Tibial nerve (tissue), 4 donors: ENCODE data around the gene TLX1. TPM values are rescaled to one million over a fixed set of nuclear protein-coding genes. Genes with fewer than 3 reads are reported as not detected.

Experiments
- DNase-seq, 2 donors: peaks; one replicate each; pipeline ENCODE4 v3.0.0-alpha.2; 2019; ENCODE audit warnings: low spot score in 2 of 2
- H3K27ac ChIP-seq, 4 donors: fragments of 200-600 bp; sonication (generic) in 3 of 4; one replicate each; pipeline ENCODE4 v1.5.1; 2017 to 2019; ENCODE audit warnings: mild to moderate bottlenecking in 1 of 4
- H3K27me3 ChIP-seq, 2 donors: fragments of 200-600 bp; sonication (generic) in 1 of 2; one replicate each; pipeline versions ENCODE4 v1.5.1 to v1.6.0; 2017 to 2019
- H3K36me3 ChIP-seq, 3 donors: fragments of 200-600 bp; sonication (generic); one replicate each; pipeline ENCODE4 v1.5.1; 2018 to 2019
- H3K4me1 ChIP-seq, 4 donors: fragments of 200-600 bp; sonication (generic) in 3 of 4; one replicate each; pipeline ENCODE4 v1.5.1; 2017 to 2019
- H3K4me3 ChIP-seq, 4 donors: fragments of 200-600 bp; sonication (generic) in 3 of 4; one replicate each; pipeline ENCODE4 v1.5.1; 2017 to 2019; ENCODE audit warnings: mild to moderate bottlenecking in 1 of 4, moderate library complexity in 1 of 4
- H3K9me3 ChIP-seq, 4 donors: fragments of 200-600 bp; sonication (generic) in 3 of 4; one replicate each; pipeline ENCODE4 v1.5.1; 2017 to 2019
- EP300 ChIP-seq, 2 donors: sonication (generic); formaldehyde crosslinking; IDR thresholded peaks; one replicate each; pipeline ENCODE4 v1.6.1; 2017; ENCODE audit warnings: antibody characterized with exemption in 2 of 2, mild to moderate bottlenecking in 1 of 2
- POLR2A ChIP-seq, 2 donors: fragments of 450-650 bp; IDR thresholded peaks; one replicate each; pipeline ENCODE4 v1.6.1; 2017; ENCODE audit warnings: antibody characterized with exemption in 2 of 2, mild to moderate bottlenecking in 2 of 2, moderate library complexity in 2 of 2
- WGBS, 2 donors: methylation state at CpG; one replicate each; pipeline ENCODE4 v1.1.5; 2018; 5-methylcytosine and 5-hydroxymethylcytosine counted together
- total RNA-seq, 4 donors: library from RNA; depleted of rRNA; stranded (reverse); fragments of >200 nt; gene quantifications; one replicate each; pipeline ENCODE4 v1.1.0, GENCODE V29; 2016
- TF ChIP-seq, protein P1 (sequence below), 5 experiments: fragments of 200-600 bp in 3 of 5; fragments of 450-650 bp in 2 of 5; sonication (generic) in 3 of 5; IDR thresholded peaks; one replicate each; pipeline ENCODE4 v1.5.1; 2016 to 2019; ENCODE audit warnings: antibody characterized with exemption in 5 of 5, mild to moderate bottlenecking in 3 of 5, moderate library complexity in 2 of 5

The TLX1 gene
- total RNA-seq, 4 donors from 2014 or later, result not detected

DNA sequence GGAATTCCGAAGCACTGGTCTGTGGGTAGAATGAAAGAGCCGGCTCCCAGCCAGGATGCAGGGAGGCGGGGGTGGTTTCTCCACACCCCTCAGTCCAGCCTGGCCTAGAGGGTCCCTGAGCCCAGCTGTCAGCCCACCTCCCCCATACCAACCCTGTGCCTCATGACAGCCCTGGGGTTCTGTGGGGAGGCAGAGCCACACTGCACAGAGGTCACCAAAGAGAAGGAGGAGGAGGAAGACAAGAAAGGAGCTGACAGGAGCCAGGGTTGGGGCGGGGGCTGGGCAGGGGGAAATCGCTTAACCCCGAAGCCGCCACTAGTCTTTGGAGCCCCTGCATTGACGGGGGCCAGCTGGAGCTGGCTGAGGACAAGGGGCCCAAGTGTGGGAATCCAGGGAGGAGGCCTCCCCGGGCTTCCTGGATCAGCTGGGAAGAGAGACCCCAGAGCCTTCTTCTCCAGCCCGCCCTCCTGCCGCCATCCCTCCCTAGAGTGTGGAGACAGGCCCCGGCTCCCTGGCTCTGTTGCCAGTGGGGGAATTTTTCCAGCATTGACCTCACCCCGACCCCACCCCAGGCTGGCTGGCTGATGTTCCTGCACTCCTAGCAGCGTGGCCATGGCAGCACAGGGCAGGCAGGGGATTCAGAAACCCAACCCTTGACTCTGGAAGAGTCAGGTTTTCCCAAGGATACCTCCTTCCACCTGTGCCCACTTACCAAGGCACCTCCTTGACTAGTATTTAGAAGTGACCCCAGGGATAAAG lies 36.8 kb upstream of the TLX1 start:
- WGBS, 2 donors, result 38 to 41% methylated on average over 12 to 14 of the region's 14 CpGs
- Histone ChIP-seq H3K36me3 (no peaks in the 10 kb centered on the region), H3K4me1 (no peaks in the 10 kb centered on the region), H3K9me3 (peaks cover 0 to 2% (median 0%) of the 10 kb centered on the region in 4 donors), H3K27ac (no peak overlapping the region), H3K27me3 (peaks cover 0 to 83% of the 10 kb centered on the region in 2 donors), H3K4me3 (no peak overlapping the region)
- TF ChIP-seq EP300 (IDR thresholded peaks at IDR 0.05) (no peak), POLR2A (IDR thresholded peaks at IDR 0.05) (no peak)
- TF ChIP-seq, protein P1, sequence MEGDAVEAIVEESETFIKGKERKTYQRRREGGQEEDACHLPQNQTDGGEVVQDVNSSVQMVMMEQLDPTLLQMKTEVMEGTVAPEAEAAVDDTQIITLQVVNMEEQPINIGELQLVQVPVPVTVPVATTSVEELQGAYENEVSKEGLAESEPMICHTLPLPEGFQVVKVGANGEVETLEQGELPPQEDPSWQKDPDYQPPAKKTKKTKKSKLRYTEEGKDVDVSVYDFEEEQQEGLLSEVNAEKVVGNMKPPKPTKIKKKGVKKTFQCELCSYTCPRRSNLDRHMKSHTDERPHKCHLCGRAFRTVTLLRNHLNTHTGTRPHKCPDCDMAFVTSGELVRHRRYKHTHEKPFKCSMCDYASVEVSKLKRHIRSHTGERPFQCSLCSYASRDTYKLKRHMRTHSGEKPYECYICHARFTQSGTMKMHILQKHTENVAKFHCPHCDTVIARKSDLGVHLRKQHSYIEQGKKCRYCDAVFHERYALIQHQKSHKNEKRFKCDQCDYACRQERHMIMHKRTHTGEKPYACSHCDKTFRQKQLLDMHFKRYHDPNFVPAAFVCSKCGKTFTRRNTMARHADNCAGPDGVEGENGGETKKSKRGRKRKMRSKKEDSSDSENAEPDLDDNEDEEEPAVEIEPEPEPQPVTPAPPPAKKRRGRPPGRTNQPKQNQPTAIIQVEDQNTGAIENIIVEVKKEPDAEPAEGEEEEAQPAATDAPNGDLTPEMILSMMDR (IDR thresholded peaks at IDR 0.05), result no peak
- DNase-seq, result no peak

GRCh38 chr10:101095004-101095403 lies 36.1 kb upstream of the TLX1 start:
- no peak overlapping the region for H3K27ac ChIP-seq
- DNase-seq, result no peak
- TF ChIP-seq POLR2A (IDR thresholded peaks at IDR 0.05) (no peak), EP300 (IDR thresholded peaks at IDR 0.05) (no peak)
- TF ChIP-seq, protein P1 (IDR thresholded peaks at IDR 0.05), result no peak
- WGBS, 2 donors, result 71 to 80% methylated on average over 6 of the region's 6 CpGs
- H3K4me1 ChIP-seq, result no peaks in the 10 kb centered on the region
- peaks cover 0 to 9% (median 0%) of the 10 kb centered on the region in 4 donors for H3K9me3 ChIP-seq
- H3K27me3 ChIP-seq, result peaks cover 0 to 83% of the 10 kb centered on the region in 2 donors
- H3K4me3 ChIP-seq, result no peak overlapping the region
- no peaks in the 10 kb centered on the region for H3K36me3 ChIP-seq

DNA sequence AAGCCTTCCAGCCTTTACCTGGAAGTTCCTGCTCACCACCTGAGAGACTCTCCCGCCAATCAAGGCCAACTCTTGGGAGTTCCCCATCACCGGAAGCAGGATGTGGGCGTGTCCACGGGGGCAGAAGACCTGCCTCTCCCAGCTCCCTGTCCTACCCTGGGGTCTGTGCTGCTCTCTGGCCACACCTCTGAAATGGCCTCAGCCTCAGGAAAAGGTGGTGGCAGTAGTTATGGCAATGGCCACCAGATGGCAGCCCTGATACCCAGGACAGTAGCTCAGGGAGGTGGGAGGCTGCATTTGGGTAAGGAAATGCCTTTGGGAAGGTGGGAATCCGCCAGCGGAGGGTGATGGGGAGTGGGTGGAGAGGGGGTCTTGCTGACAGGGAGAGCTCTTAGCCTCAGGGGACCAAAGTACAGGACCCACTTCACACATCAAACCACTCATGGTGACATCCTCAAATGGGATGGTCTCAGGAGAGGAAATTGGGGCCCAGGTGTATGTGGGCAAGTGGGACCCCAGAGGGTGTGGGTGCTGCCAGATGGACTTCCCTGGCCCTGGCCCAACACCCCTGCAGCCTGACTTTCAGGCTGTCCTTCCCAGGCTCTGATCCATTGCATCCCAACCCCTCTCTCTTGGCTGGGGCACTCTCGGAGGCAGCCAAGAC lies 35.4 kb upstream of the TLX1 start:
- no peak overlapping the region for H3K27ac ChIP-seq
- H3K9me3 ChIP-seq, result peaks cover 0 to 9% (median 0%) of the 10 kb centered on the region in 4 donors
- WGBS, 2 donors, result 18 to 26% methylated on average over 3 to 7 of the region's 7 CpGs
- DNase-seq, result peak; percentile 35 to 68
- peaks cover 0 to 85% of the 10 kb centered on the region in 2 donors for H3K27me3 ChIP-seq
- no peak for TF ChIP-seq POLR2A (IDR thresholded peaks at IDR 0.05)
- TF ChIP-seq, protein P1 (IDR thresholded peaks at IDR 0.05), result peak; percentile 66 to 76 (median 70)
- H3K4me1 ChIP-seq, result no peaks in the 10 kb centered on the region
- H3K36me3 ChIP-seq, result no peaks in the 10 kb centered on the region
- no peak overlapping the region for H3K4me3 ChIP-seq

DNA sequence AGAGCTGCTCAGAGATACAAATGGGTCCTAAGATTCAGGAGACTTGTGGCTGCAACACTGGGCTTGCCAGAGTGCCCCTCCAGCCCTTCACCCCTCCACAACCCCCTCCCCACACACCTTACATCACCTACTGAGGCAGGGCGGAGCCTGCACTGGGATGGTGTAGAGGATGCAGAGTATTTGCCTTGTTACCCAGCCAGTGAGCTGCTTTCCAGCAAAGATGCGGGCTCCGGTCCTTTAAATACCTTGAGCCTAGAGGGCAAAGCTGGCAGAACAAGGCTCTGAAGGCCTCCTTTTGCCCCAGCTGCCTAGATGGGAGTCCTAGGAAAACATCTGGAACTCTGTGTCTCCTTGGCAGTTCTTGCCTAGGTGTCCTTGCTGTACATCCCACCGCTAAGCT lies 34.7 kb upstream of the TLX1 start:
- no peak for DNase-seq
- TF ChIP-seq EP300 (IDR thresholded peaks at IDR 0.05) (no peak), POLR2A (IDR thresholded peaks at IDR 0.05) (no peak)
- TF ChIP-seq, protein P1 (IDR thresholded peaks at IDR 0.05), result no peak
- Histone ChIP-seq H3K36me3 (no peaks in the 10 kb centered on the region), H3K27ac (no peak overlapping the region), H3K27me3 (peaks cover 0 to 87% of the 10 kb centered on the region in 2 donors), H3K4me3 (no peak overlapping the region), H3K4me1 (no peaks in the 10 kb centered on the region), H3K9me3 (peaks cover 0 to 9% (median 0%) of the 10 kb centered on the region in 4 donors)
- 89 to 94% methylated on average over 4 of the region's 4 CpGs for WGBS, 2 donors

DNA sequence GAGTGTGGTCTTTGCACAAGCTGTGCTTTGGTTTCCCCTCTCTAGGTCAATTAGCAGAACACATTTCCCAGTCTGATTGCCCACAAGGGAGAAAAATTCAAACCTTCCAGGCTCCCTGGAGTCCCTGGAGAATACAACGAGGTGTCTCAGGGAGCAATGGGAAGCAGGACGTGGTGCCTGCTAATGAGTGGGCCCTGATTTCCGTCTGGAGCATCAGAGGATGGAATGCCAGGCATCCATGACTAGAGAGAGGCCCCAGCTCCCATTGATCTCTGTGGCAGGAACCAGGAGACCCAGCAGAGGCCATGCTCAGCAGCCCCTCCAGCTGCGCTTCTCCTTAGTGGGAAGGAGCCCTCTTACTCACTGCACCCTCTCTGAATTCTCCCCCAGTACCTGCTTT lies 33.2 kb upstream of the TLX1 start:
- 21 to 37% methylated on average over 4 of the region's 4 CpGs for WGBS, 2 donors
- no peak overlapping the region for H3K4me3 ChIP-seq
- peaks cover 0 to 9% (median 0%) of the 10 kb centered on the region in 4 donors for H3K9me3 ChIP-seq
- no peak for TF ChIP-seq POLR2A (IDR thresholded peaks at IDR 0.05)
- TF ChIP-seq, protein P1 (IDR thresholded peaks at IDR 0.05), result no peak
- TF ChIP-seq EP300 (IDR thresholded peaks at IDR 0.05), result no peak
- no peaks in the 10 kb centered on the region for H3K36me3 ChIP-seq
- peaks cover 0 to 88% of the 10 kb centered on the region in 2 donors for H3K27me3 ChIP-seq
- no peak for DNase-seq
- H3K27ac ChIP-seq, result no peak overlapping the region
- no peaks in the 10 kb centered on the region for H3K4me1 ChIP-seq
